GM10266 (cell line): Measurements from ENCODE around the gene TCERG1L.

Experiments
- DNase-seq: peaks from one replicate; pipeline ENCODE4 v3.0.0; 2012; ENCODE audit errors: extremely low spot score
- CTCF ChIP-seq: IDR thresholded peaks from 2 replicates; pipeline ENCODE4 v1.5.1; 2012; ENCODE audit warnings: mild to moderate bottlenecking, low read depth; ENCODE audit not compliant: control insufficient read depth, insufficient read depth; ENCODE audit errors: missing control alignments

The TCERG1L gene

GRCh38 chr10:131121511-131122035 lies 189.9 kb downstream of the TCERG1L start:
- TF ChIP-seq CTCF = no peak
- no peak for DNase-seq

GRCh38 chr10:131119626-131120355 lies 191.7 kb downstream of the TCERG1L start:
- no peak for DNase-seq
- TF ChIP-seq CTCF = no peak

- no peak for TF ChIP-seq CTCF
- no peak for DNase-seq
These were observed 193.9 kb downstream of the TCERG1L start for GRCh38 chr10:131117416-131118212.

GRCh38 chr10:131116991-131117375 lies 194.5 kb downstream of the TCERG1L start:
- TF ChIP-seq CTCF = no peak
- no peak for DNase-seq

- no peak for TF ChIP-seq CTCF
- DNase-seq = no peak
These were observed 195.1 kb downstream of the TCERG1L start for GRCh38 chr10:131116216-131116990.

- no peak for DNase-seq
- TF ChIP-seq CTCF = no peak
These were observed 195.7 kb downstream of the TCERG1L start for GRCh38 chr10:131115801-131116200.
